SIG-M5 (cell line): ENCODE data around the gene LIMCH1.

Experiments
- DNase-seq: peaks from one replicate; lab custom pipeline; 2025; lab: John Stamatoyannopoulos, UW

The LIMCH1 gene

GRCh38 chr4:41571422-41571821 is 33.5 kb downstream of the LIMCH1 start:
- no peak for DNase-seq

- no peak for DNase-seq
Observed at GRCh38 chr4:41572516-41572915, 34.6 kb downstream of the LIMCH1 start.

GRCh38 chr4:41572956-41573355 is 35.0 kb downstream of the LIMCH1 start:
- no peak for DNase-seq

GRCh38 chr4:41573502-41574001 is 35.6 kb downstream of the LIMCH1 start:
- DNase-seq, result no peak

GRCh38 chr4:41575207-41575606 is 37.2 kb downstream of the LIMCH1 start:
- DNase-seq, result no peak

GRCh38 chr4:41575665-41576064 is 37.7 kb downstream of the LIMCH1 start:
- DNase-seq, result no peak

- no peak for DNase-seq
Observed at GRCh38 chr4:41579043-41579442, 41.1 kb downstream of the LIMCH1 start.

GRCh38 chr4:41579526-41579925 is 41.6 kb downstream of the LIMCH1 start:
- DNase-seq, result no peak

- no peak for DNase-seq
Observed at GRCh38 chr4:41580007-41580406, 42.0 kb downstream of the LIMCH1 start.

- DNase-seq, result no peak
Observed at GRCh38 chr4:41586675-41587225, 48.8 kb downstream of the LIMCH1 start.

GRCh38 chr4:41587286-41587685 is 49.3 kb downstream of the LIMCH1 start:
- no peak for DNase-seq

- DNase-seq, result no peak
Observed at GRCh38 chr4:41590591-41590990, 52.6 kb downstream of the LIMCH1 start.

- no peak for DNase-seq
Observed at GRCh38 chr4:41594432-41594831, 56.5 kb downstream of the LIMCH1 start.

- no peak for DNase-seq
Observed at GRCh38 chr4:41597494-41597893, 59.5 kb downstream of the LIMCH1 start.

GRCh38 chr4:41598580-41598979 is 60.6 kb downstream of the LIMCH1 start:
- DNase-seq, result no peak

GRCh38 chr4:41599192-41599786 is 61.3 kb downstream of the LIMCH1 start:
- no peak for DNase-seq

GRCh38 chr4:41600243-41600912 is 62.4 kb downstream of the LIMCH1 start:
- DNase-seq, result no peak

GRCh38 chr4:41601025-41601424 is 63.1 kb downstream of the LIMCH1 start:
- no peak for DNase-seq

- no peak for DNase-seq
Observed at GRCh38 chr4:41602113-41602512, 64.2 kb downstream of the LIMCH1 start.

- DNase-seq, result no peak
Observed at GRCh38 chr4:41602886-41603498, 65.0 kb downstream of the LIMCH1 start.

- DNase-seq, result no peak
Observed at GRCh38 chr4:41609851-41610250, 71.9 kb downstream of the LIMCH1 start.

- DNase-seq, result no peak
Observed at GRCh38 chr4:41610474-41610873, 72.5 kb downstream of the LIMCH1 start.
